T-helper 1 cell (primary cell): Measurements from ENCODE around the gene USP17L11.
"Not testable (repeated sequence)": the region's sequence is repeated elsewhere in the genome, so short reads cannot be mapped to it uniquely, and the experiment has no call there.

Source experiments
- DNase-seq, 5 donors: peaks; one replicate each; pipeline ENCODE4 v3.0.0-alpha.2; 2012 to 2020
- total RNA-seq, 4 donors: gene quantifications; one replicate each; lab custom pipeline; 2026; lab: John Stamatoyannopoulos, UW

USP17L11 gene, protein sequence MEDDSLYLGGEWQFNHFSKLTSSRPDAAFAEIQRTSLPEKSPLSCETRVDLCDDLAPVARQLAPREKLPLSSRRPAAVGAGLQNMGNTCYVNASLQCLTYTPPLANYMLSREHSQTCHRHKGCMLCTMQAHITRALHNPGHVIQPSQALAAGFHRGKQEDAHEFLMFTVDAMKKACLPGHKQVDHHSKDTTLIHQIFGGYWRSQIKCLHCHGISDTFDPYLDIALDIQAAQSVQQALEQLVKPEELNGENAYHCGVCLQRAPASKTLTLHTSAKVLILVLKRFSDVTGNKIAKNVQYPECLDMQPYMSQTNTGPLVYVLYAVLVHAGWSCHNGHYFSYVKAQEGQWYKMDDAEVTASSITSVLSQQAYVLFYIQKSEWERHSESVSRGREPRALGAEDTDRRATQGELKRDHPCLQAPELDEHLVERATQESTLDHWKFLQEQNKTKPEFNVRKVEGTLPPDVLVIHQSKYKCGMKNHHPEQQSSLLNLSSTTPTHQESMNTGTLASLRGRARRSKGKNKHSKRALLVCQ
- 0 reads per million in 4 donors for total RNA-seq

DNA sequence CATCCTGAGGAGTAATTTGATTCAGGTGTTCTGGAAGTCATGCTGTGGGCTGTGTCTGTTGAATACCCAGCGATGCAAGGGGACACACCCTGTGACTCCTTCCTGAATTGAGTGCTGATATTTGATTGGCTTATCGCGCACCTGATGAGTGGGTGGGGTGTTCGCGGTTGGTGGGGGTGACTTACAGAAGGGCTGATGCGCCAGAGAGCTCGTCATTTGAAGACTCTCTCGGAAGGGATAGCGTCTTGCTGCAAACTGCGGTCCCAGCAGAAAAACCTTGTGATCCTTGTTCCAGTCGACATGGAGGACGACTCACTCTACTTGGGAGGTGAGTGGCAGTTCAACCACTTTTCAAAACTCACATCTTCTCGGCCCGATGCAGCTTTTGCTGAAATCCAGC is at the start of gene USP17L11:
USP17L11 (plus strand) TSS at position 301 of the 400 bp plus-strand sequence; CDS start at position 301, 0 bp downstream.
- not testable (repeated sequence) for DNase-seq

DNA sequence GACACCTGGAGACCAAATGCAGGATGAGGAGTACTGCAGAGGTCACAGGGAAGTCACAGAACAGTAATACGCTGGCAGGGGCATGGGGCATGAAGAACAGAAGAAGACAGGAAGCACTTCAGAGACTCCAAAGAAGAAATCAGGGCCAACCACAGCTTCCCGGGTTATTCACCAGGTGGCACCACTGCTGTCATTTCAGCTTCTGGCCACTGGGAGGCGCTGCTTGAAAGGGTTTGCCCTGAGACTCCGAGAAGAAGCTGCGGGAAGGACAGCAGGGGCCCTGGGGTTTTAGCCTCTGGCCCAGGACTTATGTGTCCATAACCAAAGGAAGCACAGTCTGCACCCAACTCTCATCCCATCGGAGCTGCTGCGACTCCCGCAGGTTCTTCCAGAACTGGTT is 49.2 kb upstream of the USP17L11 start:
- DNase-seq: peak in 1 of 5 donors; percentile 14

- not testable (repeated sequence) for DNase-seq
Observed at GRCh38 chr4:9169791-9170459, 45.3 kb upstream of the USP17L11 start, which contains the start of gene FAM90A26. Gene FAM90A26, plus strand, starts transcription at chr4:9170409. Its CDS starts 2,764 bp downstream, at chr4:9173173.

DNA sequence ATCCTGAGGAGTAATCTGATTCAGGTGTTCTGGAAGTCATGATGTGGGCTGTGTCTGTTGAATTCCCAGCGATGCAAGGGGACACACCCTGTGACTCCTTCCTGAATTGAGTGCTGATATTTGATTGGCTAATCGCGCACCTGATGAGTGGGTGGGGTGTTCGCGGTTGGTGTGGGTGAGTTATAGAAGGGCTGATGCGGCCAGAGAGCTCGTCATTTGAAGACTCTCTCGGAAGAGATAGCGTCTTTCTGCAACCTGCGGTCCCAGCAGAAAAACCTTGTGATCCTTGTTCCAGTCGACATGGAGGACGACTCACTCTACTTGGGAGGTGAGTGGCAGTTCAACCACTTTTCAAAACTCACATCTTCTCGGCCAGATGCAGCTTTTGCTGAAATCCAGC is 4.8 kb upstream of the USP17L11 start, which contains the start of gene USP17L10:
USP17L10 (plus strand) TSS at position 301 of the 400 bp plus-strand sequence; CDS start at position 301, 0 bp downstream.
- not testable (repeated sequence) for DNase-seq

GRCh38 chr4:9214701-9215100 is 504 bp upstream of the USP17L11 start:
- not testable (repeated sequence) for DNase-seq

- not testable (repeated sequence) for DNase-seq
Observed at GRCh38 chr4:9219852-9220251, 4.6 kb downstream of the USP17L11 start, which contains the start of gene USP17L12. Gene USP17L12, plus strand, starts transcription at chr4:9220152. Its CDS starts 0 bp downstream, at chr4:9220152.

DNA sequence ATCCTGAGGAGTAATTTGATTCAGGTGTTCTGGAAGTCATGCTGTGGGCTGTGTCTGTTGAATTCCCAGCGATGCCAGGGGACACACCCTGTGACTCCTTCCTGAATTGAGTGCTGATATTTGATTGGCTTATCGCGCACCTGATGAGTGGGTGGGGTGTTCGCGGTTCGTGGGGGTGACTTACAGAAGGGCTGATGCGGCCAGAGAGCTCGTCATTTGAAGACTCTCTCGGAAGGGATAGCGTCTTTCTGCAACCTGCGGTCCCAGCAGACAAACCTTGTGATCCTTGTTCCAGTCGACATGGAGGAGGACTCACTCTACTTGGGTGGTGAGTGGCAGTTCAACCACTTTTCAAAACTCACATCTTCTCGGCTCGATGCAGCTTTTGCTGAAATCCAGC is 9.4 kb downstream of the USP17L11 start, which contains the start of gene USP17L13:
USP17L13 (plus strand) TSS at position 301 of the 400 bp plus-strand sequence; CDS start at position 301, 0 bp downstream.
- not testable (repeated sequence) for DNase-seq

- not testable (repeated sequence) for DNase-seq
Observed at GRCh38 chr4:9230249-9230648, 15.0 kb downstream of the USP17L11 start.

DNA sequence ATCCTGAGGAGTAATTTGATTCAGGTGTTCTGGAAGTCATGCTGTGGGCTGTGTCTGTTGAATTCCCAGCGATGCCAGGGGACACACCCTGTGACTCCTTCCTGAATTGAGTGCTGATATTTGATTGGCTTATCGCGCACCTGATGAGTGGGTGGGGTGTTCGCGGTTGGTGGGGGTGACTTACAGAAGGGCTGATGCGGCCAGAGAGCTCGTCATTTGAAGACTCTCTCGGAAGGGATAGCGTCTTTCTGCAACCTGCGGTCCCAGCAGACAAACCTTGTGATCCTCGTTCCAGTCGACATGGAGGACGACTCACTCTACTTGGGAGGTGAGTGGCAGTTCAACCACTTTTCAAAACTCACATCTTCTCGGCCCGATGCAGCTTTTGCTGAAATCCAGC is 18.9 kb downstream of the USP17L11 start, which contains the start of gene USP17L15:
USP17L15 (plus strand) TSS at position 301 of the 400 bp plus-strand sequence; CDS start at position 301, 0 bp downstream.
- not testable (repeated sequence) for DNase-seq

GRCh38 chr4:9238461-9238860 is 23.3 kb downstream of the USP17L11 start:
- not testable (repeated sequence) for DNase-seq

- DNase-seq: not testable (repeated sequence)
Observed at GRCh38 chr4:9243579-9243978, 28.4 kb downstream of the USP17L11 start, which contains the start of gene USP17L17. Gene USP17L17, plus strand, starts transcription at chr4:9243879. Its CDS starts 0 bp downstream, at chr4:9243879.

DNA sequence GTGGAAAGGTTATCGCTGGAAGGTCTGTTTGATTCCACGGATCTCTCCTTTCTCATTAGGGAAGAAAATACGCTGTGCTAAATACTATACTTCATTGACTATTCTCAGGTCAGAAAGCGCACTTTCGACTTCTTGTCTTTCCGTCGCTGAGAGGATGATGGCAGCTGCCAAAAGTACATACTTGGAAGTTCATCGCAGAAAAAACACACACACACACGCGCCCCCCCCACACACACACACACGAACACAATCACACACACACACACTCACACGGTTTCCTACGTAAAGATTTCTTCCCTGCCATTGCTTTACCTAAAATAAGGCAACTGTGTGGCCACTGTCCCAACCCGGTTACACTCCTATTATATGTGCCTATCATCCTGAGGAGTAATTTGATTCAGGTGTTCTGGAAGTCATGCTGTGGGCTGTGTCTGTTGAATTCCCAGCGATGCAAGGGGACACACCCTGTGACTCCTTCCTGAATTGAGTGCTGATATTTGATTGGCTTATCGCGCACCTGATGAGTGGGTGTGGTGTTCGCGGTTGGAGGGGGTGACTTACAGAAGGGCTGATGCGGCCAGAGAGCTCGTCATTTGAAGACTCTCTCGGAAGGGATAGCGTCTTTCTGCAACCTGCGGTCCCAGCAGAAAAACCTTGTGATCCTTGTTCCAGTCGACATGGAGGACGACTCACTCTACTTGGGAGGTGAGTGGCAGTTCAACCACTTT is 32.9 kb downstream of the USP17L11 start, which contains the start of gene USP17L18:
USP17L18 (plus strand) TSS at position 678 of the 728 bp plus-strand sequence; CDS start at position 678, 0 bp downstream.
- peak in 2 of 5 donors; percentile 1 to 7 for DNase-seq

DNA sequence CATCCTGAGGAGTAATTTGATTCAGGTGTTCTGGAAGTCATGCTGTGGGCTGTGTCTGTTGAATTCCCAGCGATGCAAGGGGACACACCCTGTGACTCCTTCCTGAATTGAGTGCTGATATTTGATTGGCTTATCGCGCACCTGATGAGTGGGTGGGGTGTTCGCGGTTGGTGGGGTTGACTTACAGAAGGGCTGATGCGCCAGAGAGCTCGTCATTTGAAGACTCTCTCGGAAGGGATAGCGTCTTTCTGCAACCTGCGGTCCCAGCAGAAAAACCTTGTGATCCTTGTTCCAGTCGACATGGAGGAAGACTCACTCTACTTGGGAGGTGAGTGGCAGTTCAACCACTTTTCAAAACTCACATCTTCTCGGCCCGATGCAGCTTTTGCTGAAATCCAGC is 37.9 kb downstream of the USP17L11 start, which contains the start of gene USP17L19:
USP17L19 (plus strand) TSS at position 301 of the 400 bp plus-strand sequence; CDS start at position 301, 0 bp downstream.
- DNase-seq: not testable (repeated sequence)

DNA sequence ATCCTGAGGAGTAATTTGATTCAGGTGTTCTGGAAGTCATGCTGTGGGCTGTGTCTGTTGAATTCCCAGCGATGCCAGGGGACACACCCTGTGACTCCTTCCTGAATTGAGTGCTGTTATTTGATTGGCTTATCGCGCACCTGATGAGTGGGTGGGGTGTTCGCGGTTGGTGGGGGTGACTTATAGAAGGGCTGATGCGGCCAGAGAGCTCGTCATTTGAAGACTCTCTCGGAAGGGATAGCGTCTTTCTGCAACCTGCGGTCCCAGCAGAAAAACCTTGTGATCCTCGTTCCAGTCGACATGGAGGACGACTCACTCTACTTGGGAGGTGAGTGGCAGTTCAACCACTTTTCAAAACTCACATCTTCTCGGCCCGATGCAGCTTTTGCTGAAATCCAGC is 42.6 kb downstream of the USP17L11 start, which contains the start of gene USP17L20:
USP17L20 (plus strand) TSS at position 301 of the 400 bp plus-strand sequence; CDS start at position 301, 0 bp downstream.
- DNase-seq: not testable (repeated sequence)

DNA sequence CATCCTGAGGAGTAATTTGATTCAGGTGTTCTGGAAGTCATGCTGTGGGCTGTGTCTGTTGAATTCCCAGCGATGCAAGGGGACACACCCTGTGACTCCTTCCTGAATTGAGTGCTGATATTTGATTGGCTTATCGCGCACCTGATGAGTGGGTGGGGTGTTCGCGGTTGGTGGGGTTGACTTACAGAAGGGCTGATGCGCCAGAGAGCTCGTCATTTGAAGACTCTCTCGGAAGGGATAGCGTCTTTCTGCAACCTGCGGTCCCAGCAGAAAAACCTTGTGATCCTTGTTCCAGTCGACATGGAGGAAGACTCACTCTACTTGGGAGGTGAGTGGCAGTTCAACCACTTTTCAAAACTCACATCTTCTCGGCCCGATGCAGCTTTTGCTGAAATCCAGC is 47.4 kb downstream of the USP17L11 start, which contains the start of gene USP17L21:
USP17L21 (plus strand) TSS at position 301 of the 400 bp plus-strand sequence; CDS start at position 301, 0 bp downstream.
- DNase-seq: not testable (repeated sequence)
